HepG2 (cell line): ENCODE data around the gene SHPK. TPM values are rescaled to one million over a fixed set of nuclear protein-coding genes. Genes with fewer than 3 reads are reported as not detected.

ENCODE experiments used
- ADNP ChIP-seq: sonication (generic); formaldehyde crosslinking; IDR thresholded peaks from 2 replicates; pipeline ENCODE4 v1.4.0; 2020; ENCODE audit warnings: missing genetic modification reagents
- CEBPZ ChIP-seq: IDR thresholded peaks from 2 replicates; pipeline ENCODE4 v1.6.1; 2012; ENCODE audit warnings: low read length, improper control_type of control experiment
- MIXL1 ChIP-seq: IDR thresholded peaks from 2 replicates; pipeline ENCODE4 v1.6.1; 2016
- TRIM24 ChIP-seq: sonication (generic); formaldehyde crosslinking; IDR thresholded peaks from 2 replicates; pipeline ENCODE4 v1.8.0; 2022; ENCODE audit warnings: mild to moderate bottlenecking, missing genetic modification reagents
- ZBTB33 ChIP-seq: sonication (generic); formaldehyde crosslinking; IDR thresholded peaks from 2 replicates; pipeline ENCODE4 v1.4.0; 2020; ENCODE audit warnings: missing genetic modification reagents
- ZFP82 ChIP-seq: sonication (generic); formaldehyde crosslinking; IDR thresholded peaks from 2 replicates; pipeline ENCODE4 v1.5.1; 2020; ENCODE audit warnings: mild to moderate bottlenecking, missing genetic modification reagents, borderline replicate concordance
- ZHX2 ChIP-seq, 2 experiments: sonication (generic) in 1 of 2; formaldehyde crosslinking in 1 of 2; IDR thresholded peaks; 2 replicates each; pipeline versions ENCODE4 v1.6.1 to v1.9.0; 2014 to 2022; ENCODE audit warnings: antibody characterized with exemption in 1 of 2, borderline replicate concordance in 1 of 2, inconsistent platforms in 1 of 2, low read depth in 1 of 2, missing genetic modification reagents in 1 of 2
- ZNF574 ChIP-seq: sonication (generic); formaldehyde crosslinking; IDR thresholded peaks from 2 replicates; pipeline ENCODE4 v1.4.0; 2020; ENCODE audit warnings: missing genetic modification reagents
- polyA plus RNA-seq, 8 experiments: library from polyadenylated mRNA; depleted of rRNA in 3 of 8; stranded (reverse) in 7 of 8; unstranded in 1 of 8; fragments of >200 nt; fragmentation: Illumina TruSeq in 4 of 8; extraction: Trizol in 4 of 8; gene quantifications; 2 replicates each; pipeline versions ENCODE4 v1.2.1 to v1.2.3, GENCODE V29; 2011 to 2016; ENCODE audit warnings: low read depth in 4 of 8, missing spikeins in 1 of 8, mixed read lengths in 1 of 8; ENCODE audit not compliant: insufficient read depth in 1 of 8
- total RNA-seq, 5 experiments: library from RNA; depleted of rRNA; stranded (reverse); fragments of >200 nt; fragmentation: Illumina TruSeq; extraction: Trizol; gene quantifications; 2 replicates each; pipeline ENCODE4 v1.2.3, GENCODE V29; 2016; ENCODE audit warnings: low read depth in 1 of 5

The SHPK gene
- total and polyA plus RNA-seq, 2 of the 13 experiments (the other 11 are each of a cell fraction or from before 2014, with no cell fraction given) = 16.2 to 30.9 TPM

GRCh38 chr17:3635474-3636153 lies 436 bp downstream of the SHPK start (continued):
- TF ChIP-seq ZHX2 (IDR thresholded peaks at IDR 0.05; ENCODE audit: low read depth) (no peak), ZHX2 (CRISPR knock-in tag; IDR thresholded peaks at IDR 0.05; ENCODE audit: borderline replicate concordance) (no peak), ADNP (CRISPR knock-in tag) (no peak), CEBPZ (no peak), MIXL1 (CRISPR knock-in tag) (no peak), TRIM24 (CRISPR knock-in tag) (peak; percentile 23; the same call in 1 of the 2 replicates), ZFP82 (CRISPR knock-in tag) (0 out of 2 replicates have a peak, but pooled peaks have one; percentile 4), ZNF574 (CRISPR knock-in tag) (no peak), ZBTB33 (no peak)
